GM12878 (cell line): Measurements from ENCODE around the gene COPS3. TPM values are rescaled to one million over a fixed set of nuclear protein-coding genes. Genes with fewer than 3 reads are reported as not detected.

Source experiments
- ATAC-seq: fragments of 200-7000 bp; cut with Tn5 transposase; 3 replicates; pipeline ENCODE4 v1.9.1; 2020; ENCODE audit warnings: mild to moderate bottlenecking, moderate library complexity
- BruUV-seq: library from RNA; stranded (reverse); fragments of 400-500 nt; replicated peaks from 2 replicates; lab custom pipeline; 2021; lab: Mats Ljungman, UMichigan
- CTCF ChIA-PET: fragments of 300-600 bp; sonication (Branson Sonifier 250); formaldehyde crosslinking; extraction: SDS; loops from one replicate; lab custom pipeline; 2021; ENCODE audit warnings: inconsistent platforms; lab: Yijun Ruan, JAX
- POLR2A ChIA-PET: fragments of 350-600 bp; formaldehyde crosslinking; extraction: SDS; loops from one replicate; lab custom pipeline; 2021; ENCODE audit warnings: inconsistent platforms; lab: Charles Lee
- RAD21 ChIA-PET: fragments of 300-600 bp; sonication (Branson Sonifier 250); formaldehyde crosslinking; loops from one replicate; lab custom pipeline; 2023; ENCODE audit warnings: antibody characterized with exemption; ENCODE audit not compliant: unreplicated experiment; lab: Charles Lee
- SMC1A ChIA-PET: fragments of 300-600 bp; sonication (Branson Sonifier 250); formaldehyde crosslinking; loops from one replicate; lab custom pipeline; 2023; ENCODE audit not compliant: unreplicated experiment, uncharacterized antibody; lab: Charles Lee
- DNase-seq: peaks from one replicate; pipeline ENCODE4 v3.0.0-alpha.2; 2011; ENCODE audit warnings: low read depth, low spot score
- FAIRE-seq: peaks from 3 replicates; lab custom pipeline; 2011; peaks lifted over from hg19 to GRCh38; lab: Jason Lieb, UNC
- H2AFZ ChIP-seq: 2 replicates; pipeline ENCODE4 v1.6.0; 2011; ENCODE audit warnings: low read depth, low read length, control low read depth; ENCODE audit not compliant: control insufficient read depth
- H3K27ac ChIP-seq: 2 replicates; pipeline ENCODE4 v1.5.1; 2011; ENCODE audit warnings: control low read depth; ENCODE audit not compliant: control insufficient read depth, insufficient read depth
- H3K27me3 ChIP-seq, 2 experiments: replicated peaks in 1 of 2; 2 replicates each; pipeline versions ENCODE4 v1.6.0 to v1.6.1; 2011; ENCODE audit warnings: low read length in 1 of 2; ENCODE audit not compliant: control insufficient read depth in 2 of 2, insufficient read depth in 2 of 2
- H3K36me3 ChIP-seq, 2 experiments: 2 replicates each; pipeline ENCODE4 v1.5.1; 2011; ENCODE audit warnings: low read length in 1 of 2; ENCODE audit not compliant: control insufficient read depth in 2 of 2, insufficient read depth in 2 of 2
- H3K4me1 ChIP-seq: 2 replicates; pipeline ENCODE4 v1.6.1; 2011; ENCODE audit warnings: mild to moderate bottlenecking, low read length, moderate library complexity, mixed read lengths; ENCODE audit not compliant: control insufficient read depth, insufficient read depth
- H3K4me2 ChIP-seq: 2 replicates; pipeline ENCODE4 v1.6.0; 2011; ENCODE audit warnings: control low read depth; ENCODE audit not compliant: control insufficient read depth, insufficient read depth
- H3K4me3 ChIP-seq: fragments of 200-600 bp; sonication (generic); 2 replicates; pipeline ENCODE4 v1.5.1; 2016
- H3K79me2 ChIP-seq: 2 replicates; pipeline ENCODE4 v1.6.0; 2011; ENCODE audit warnings: low read length; ENCODE audit not compliant: control insufficient read depth, insufficient read depth
- H3K9ac ChIP-seq: 2 replicates; pipeline ENCODE4 v1.8.0; 2011; ENCODE audit warnings: low read length, control low read depth, mixed read lengths; ENCODE audit not compliant: control insufficient read depth, insufficient read depth
- H3K9me3 ChIP-seq: replicated peaks from 3 replicates; pipeline ENCODE4 v1.5.1; 2011; ENCODE audit warnings: mild to moderate bottlenecking, low read length; ENCODE audit not compliant: control insufficient read depth, insufficient read depth
- H4K20me1 ChIP-seq: 2 replicates; pipeline ENCODE4 v1.6.0; 2011; ENCODE audit not compliant: control insufficient read depth, insufficient read depth
- FOXM1 ChIP-seq: IDR thresholded peaks from 2 replicates; pipeline ENCODE4 v1.6.1; 2012; ENCODE audit warnings: low read depth, mild to moderate bottlenecking, inconsistent platforms, low read length, moderate library complexity
- GATAD2B ChIP-seq: fragments of 450-650 bp; conservative IDR thresholded peaks from 2 replicates; pipeline ENCODE4 v1.6.1; 2017; ENCODE audit warnings: low read depth, mild to moderate bottlenecking, moderate library complexity
- IRF5 ChIP-seq: fragments of 450-650 bp; IDR thresholded peaks from 2 replicates; pipeline ENCODE4 v1.6.1; 2017; ENCODE audit warnings: borderline replicate concordance
- NR2F1 ChIP-seq: fragments of 450-650 bp; conservative IDR thresholded peaks from 2 replicates; pipeline ENCODE4 v1.6.1; 2017; ENCODE audit warnings: mild to moderate bottlenecking
- PKNOX1 ChIP-seq: fragments of 450-650 bp; IDR thresholded peaks from 2 replicates; pipeline ENCODE4 v1.6.1; 2016; ENCODE audit warnings: mild to moderate bottlenecking
- RCOR1 ChIP-seq: conservative IDR thresholded peaks from 2 replicates; pipeline ENCODE4 v1.6.1; 2012; ENCODE audit warnings: low read depth, low read length, improper control_type of control experiment
- SMAD5 ChIP-seq: IDR thresholded peaks from 2 replicates; pipeline ENCODE4 v1.6.1; 2016; ENCODE audit warnings: antibody characterized with exemption, low read depth
- TAF1 ChIP-seq: IDR thresholded peaks from 2 replicates; pipeline ENCODE4 v1.6.1; 2011; ENCODE audit warnings: mild to moderate bottlenecking, low read depth, low read length, borderline replicate concordance
- TARDBP ChIP-seq: IDR thresholded peaks from 2 replicates; pipeline ENCODE4 v1.6.1; 2016; ENCODE audit warnings: borderline replicate concordance
- ZBTB11 ChIP-seq: fragments of 450-650 bp; formaldehyde crosslinking; IDR thresholded peaks from 2 replicates; pipeline ENCODE4 v1.5.0; 2022; ENCODE audit warnings: mild to moderate bottlenecking, missing genetic modification characterization
- ZBTB40 ChIP-seq: fragments of 450-650 bp; IDR thresholded peaks from 2 replicates; pipeline ENCODE4 v1.6.1; 2016; ENCODE audit warnings: mild to moderate bottlenecking, moderate library complexity, borderline replicate concordance
- ZNF24 ChIP-seq: fragments of 450-650 bp; IDR thresholded peaks from 2 replicates; pipeline ENCODE4 v1.6.1; 2017; ENCODE audit warnings: antibody characterized with exemption, mild to moderate bottlenecking
- ZSCAN29 ChIP-seq: fragments of 450-650 bp; IDR thresholded peaks from 2 replicates; pipeline ENCODE4 v1.6.1; 2017; ENCODE audit warnings: mild to moderate bottlenecking, moderate library complexity
- WGBS: methylation state at CpG from one replicate; pipeline ENCODE4 v1.1.6; 2016; ENCODE audit warnings: low lambda C conversion rate; ENCODE audit not compliant: insufficient replicate concordance, insufficient coverage; ENCODE audit errors: missing lambda C conversion rate; 5-methylcytosine and 5-hydroxymethylcytosine counted together
- in situ Hi-C: fragments of 300-500 bp; cut with MboI; formaldehyde crosslinking; loops from 9 replicates; pipeline ENCODE4 v1.14.3; 2018; ENCODE audit warnings: mixed read lengths
- intact Hi-C: fragments of 100-400 bp; cut with micrococcal nuclease; formaldehyde crosslinking; loops from one replicate; pipeline ENCODE4 v1.14.2; 2022; ENCODE audit not compliant: unreplicated experiment
- polyA plus RNA-seq, 11 experiments: library from polyadenylated mRNA; depleted of rRNA in 4 of 11; unstranded in 6 of 11; stranded (reverse) in 5 of 11; fragments of >200 nt; fragmentation: Nextera tagmentation in 4 of 11; fragmentation: Illumina TruSeq in 1 of 11; extraction: Ambion mirVana in 4 of 11; extraction: Trizol in 1 of 11; gene quantifications; 1 replicate in 1 of 11; 2 replicates in 10 of 11; pipeline versions ENCODE4 v1.2.1 to v1.2.3, GENCODE V29; 2011 to 2016; ENCODE audit warnings: inconsistent platforms in 2 of 11, missing spikeins in 2 of 11, low read depth in 1 of 11
- total RNA-seq, 4 experiments: library from RNA; depleted of rRNA in 3 of 4; stranded (reverse); fragments of >200 nt in 3 of 4; fragmentation: Illumina TruSeq in 1 of 4; extraction: Trizol in 1 of 4; gene quantifications; 2 replicates each; pipeline versions ENCODE4 v1.2.1 to v1.2.3, GENCODE V29; 2013 to 2021

The COPS3 gene
- total and polyA plus RNA-seq, 10 of the 15 experiments (the other 5 are each of a cell fraction or from before 2014, with no cell fraction given) = 99.7 to 187 (median 133) TPM

- Histone ChIP-seq H3K27me3 (no peaks in the 10 kb centered on the region), H3K4me3 (no peak overlapping the region), H3K4me1 (no peaks in the 10 kb centered on the region), H2AFZ (no peak overlapping the region), H3K9me3 (no peaks in the 10 kb centered on the region), H3K9ac (no peak overlapping the region), H3K79me2 (no peaks in the 10 kb centered on the region), H3K36me3 (no peaks in the 10 kb centered on the region), H4K20me1 (no peaks in the 10 kb centered on the region), H3K4me2 (no peak overlapping the region), H3K27ac (no peak overlapping the region)
- intact Hi-C loops = no loop called here
- SMC1A ChIA-PET = no interaction called here
- TF ChIP-seq IRF5 (no peak), FOXM1 (no peak), ZNF24 (no peak), ZBTB40 (no peak), GATAD2B (no peak), PKNOX1 (no peak), TAF1 (no peak), ZSCAN29 (no peak), SMAD5 (no peak), ZBTB11 (CRISPR knock-in tag) (no peak), TARDBP (no peak), NR2F1 (no peak), RCOR1 (no peak)
- CTCF ChIA-PET = interaction anchor here (0.5 kb wide), 1 partner anchor 19 kb away, joined by 3 read pairs; no protein-coding TSS in a partner anchor
- DNase-seq = no peak
- RAD21 ChIA-PET = no interaction called here
- WGBS = 68% methylated on average over 7 of the region's 7 CpGs
- ATAC-seq = no peak
- BruUV-seq = no TSS peak
- in situ Hi-C loops = no loop called here
- POLR2A ChIA-PET = no interaction called here
- no peak for FAIRE-seq
These were observed 8.7 kb upstream of the COPS3 start for GRCh38 chr17:17289701-17290100.
